OCI-LY3 (cell line): ENCODE measurements around the gene EPHB6.

ENCODE experiments used
- CTCF ChIP-seq: fragments of 200-600, 300-600 bp; sonication (generic); IDR thresholded peaks from 2 replicates; pipeline ENCODE4 v1.5.1; 2014; ENCODE audit warnings: antibody characterized with exemption, low read length, low read depth
- EZH2phosphoT487 ChIP-seq: fragments of 200-600 bp; shearing (Covaris generic); IDR thresholded peaks from 2 replicates; pipeline ENCODE4 v1.6.1; 2018; ENCODE audit warnings: antibody characterized with exemption, mixed run types, low read depth

- TF ChIP-seq CTCF (no peak), EZH2phosphoT487 (no peak)
Observed at GRCh38 chr7:142879060-142879459, 24.2 kb downstream of the EPHB6 start.
